Measurements from ENCODE around the gene TRAPPC1. TPM values are rescaled to one million over a fixed set of nuclear protein-coding genes. Genes with fewer than 3 reads are reported as not detected.

Gene TRAPPC1
- total and polyA plus RNA-seq, 2 experiments from 2014 or later: 45.2 to 234 TPM

GRCh38 chr17:7885367-7886226 lies 46.1 kb downstream of the TRAPPC1 start:
- peaks cover 3% of the 10 kb centered on the region; the same call in 2 of the 3 replicates for H3K4me1 Mint-ChIP-seq
- Histone ChIP-seq H2AFZ (peak overlapping the region; percentile 92), H3F3A (replicated peaks; ENCODE audit: low read depth) (peaks cover 8% of the 10 kb centered on the region), H3K4me1 (ENCODE audit: insufficient read depth) (peaks cover 46% of the 10 kb centered on the region), H3K4me3 (peak overlapping the region; percentile 65), H3K79me2 (replicated peaks; ENCODE audit: insufficient read depth) (no peaks in the 10 kb centered on the region), H3K36me3 (ENCODE audit: insufficient read depth) (0 out of 2 replicates have a peak, but pooled peaks cover 3% of the 10 kb centered on the region), H3K9me2 (ENCODE audit: insufficient read depth) (no peaks in the 10 kb centered on the region), H3K4me2 (peak overlapping the region; percentile 88), H4K20me1 (replicated peaks; ENCODE audit: insufficient read depth) (no peaks in the 10 kb centered on the region), H3K27me3 (ENCODE audit: insufficient read depth) (peaks cover 72% of the 10 kb centered on the region), H3K27ac (ENCODE audit: low read depth) (no peak overlapping the region)
- peaks cover 9% of the 10 kb centered on the region for H3K27me3 Mint-ChIP-seq (ENCODE audit: insufficient read depth, low read depth, poor library complexity)
- peak overlapping the region; percentile 54; the same call in 1 of the 3 replicates for H3K4me3 Mint-ChIP-seq
- TF ChIP-seq EZH2 (IDR thresholded peaks at IDR 0.05; ENCODE audit: low read depth, unreplicated experiment): no peak
- no peak for TF ChIP-seq ETS1 (IDR thresholded peaks at IDR 0.05)
- TF ChIP-seq ZNF331 (CRISPR knock-in tag; IDR thresholded peaks at IDR 0.05; ENCODE audit: low read depth): no peak
- TF ChIP-seq JUNB (IDR thresholded peaks at IDR 0.05; ENCODE audit: unreplicated experiment): no peak
- TF ChIP-seq NANOG (IDR thresholded peaks at IDR 0.05; ENCODE audit: borderline replicate concordance): no peak
- no peak for TF ChIP-seq STAT1 (IDR thresholded peaks at IDR 0.05; ENCODE audit: unreplicated experiment)
- no peak for TF ChIP-seq POLR2AphosphoS5 (IDR thresholded peaks at IDR 0.05; ENCODE audit: low read depth)
- TF ChIP-seq EZH2phosphoT487 (IDR thresholded peaks at IDR 0.05; ENCODE audit: unreplicated experiment): no peak
- TF ChIP-seq ZNF462 (CRISPR knock-in tag; IDR thresholded peaks at IDR 0.05): no peak
- no peak for TF ChIP-seq CTCF (conservative IDR thresholded peaks at IDR 0.05; ENCODE audit: low read depth in 2 of 2)
- DNase-seq (ENCODE audit: low spot score) (peak; percentile 72), ATAC-seq (peak; percentile 20)
- H3K9me3 Mint-ChIP-seq: no peaks in the 10 kb centered on the region; the same call in 2 of the 3 replicates
- H3K27ac Mint-ChIP-seq: no peak overlapping the region
- no peaks in the 10 kb centered on the region; the same call in 2 of the 3 replicates for H3K36me3 Mint-ChIP-seq (ENCODE audit: low read depth)

Data from GM23338 (cell line).